ENCODE results near the gene HIRIP3. TPM values are rescaled to one million over a fixed set of nuclear protein-coding genes. Genes with fewer than 3 reads are reported as not detected.
A peak's percentile ranks its signal among the peaks of the same experiment; 100 is the strongest.

Gene HIRIP3
- total and polyA plus RNA-seq, 2 of the 13 experiments (the other 11 are each of a cell fraction or from before 2014, with no cell fraction given), result 12.6 to 17.2 TPM

DNA sequence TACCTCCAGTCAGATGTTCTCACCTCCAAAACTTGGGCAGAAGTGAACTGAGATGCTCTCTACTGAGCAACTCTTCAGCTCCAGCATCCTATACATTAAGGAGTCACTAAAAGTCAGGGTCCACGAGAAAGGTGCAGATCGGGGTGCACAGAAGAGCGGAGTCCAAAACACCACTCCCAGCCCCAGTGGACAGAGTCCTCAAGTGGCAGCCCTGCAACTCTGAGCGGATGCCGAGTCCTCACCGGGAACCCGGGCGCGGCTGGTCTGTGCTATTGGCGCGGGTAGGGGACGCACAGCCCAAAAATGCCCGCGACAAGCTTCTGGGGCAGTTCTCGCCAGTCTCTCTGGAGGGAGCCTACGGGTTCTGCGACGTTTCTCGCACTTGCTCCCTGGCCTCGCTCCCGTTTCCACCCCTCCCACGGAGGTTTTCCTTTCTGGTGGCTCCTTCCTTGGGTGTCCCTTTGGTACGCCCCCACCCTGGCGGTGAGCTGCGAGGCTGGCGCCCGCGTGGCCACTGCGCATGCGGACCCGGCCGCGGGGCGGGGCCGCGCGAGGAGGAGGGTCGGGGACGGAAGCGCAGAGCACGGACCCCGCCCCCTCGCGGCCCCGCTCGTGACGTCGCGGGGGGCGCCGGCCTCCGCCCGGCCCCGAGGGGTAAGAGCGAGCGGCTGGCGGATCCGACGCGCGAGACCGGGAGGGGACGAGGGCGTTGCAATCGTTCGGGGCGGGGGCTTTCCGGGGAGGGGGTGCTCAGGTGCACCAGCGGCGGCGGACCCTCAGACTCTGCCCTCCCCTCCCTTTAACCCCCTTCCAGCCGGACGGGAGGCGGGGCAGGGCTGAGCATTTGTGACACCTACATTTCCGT, 33.7 kb downstream of the HIRIP3 start, which contains the start of gene TMEM219 (continued):
- TF ChIP-seq, protein P1, sequence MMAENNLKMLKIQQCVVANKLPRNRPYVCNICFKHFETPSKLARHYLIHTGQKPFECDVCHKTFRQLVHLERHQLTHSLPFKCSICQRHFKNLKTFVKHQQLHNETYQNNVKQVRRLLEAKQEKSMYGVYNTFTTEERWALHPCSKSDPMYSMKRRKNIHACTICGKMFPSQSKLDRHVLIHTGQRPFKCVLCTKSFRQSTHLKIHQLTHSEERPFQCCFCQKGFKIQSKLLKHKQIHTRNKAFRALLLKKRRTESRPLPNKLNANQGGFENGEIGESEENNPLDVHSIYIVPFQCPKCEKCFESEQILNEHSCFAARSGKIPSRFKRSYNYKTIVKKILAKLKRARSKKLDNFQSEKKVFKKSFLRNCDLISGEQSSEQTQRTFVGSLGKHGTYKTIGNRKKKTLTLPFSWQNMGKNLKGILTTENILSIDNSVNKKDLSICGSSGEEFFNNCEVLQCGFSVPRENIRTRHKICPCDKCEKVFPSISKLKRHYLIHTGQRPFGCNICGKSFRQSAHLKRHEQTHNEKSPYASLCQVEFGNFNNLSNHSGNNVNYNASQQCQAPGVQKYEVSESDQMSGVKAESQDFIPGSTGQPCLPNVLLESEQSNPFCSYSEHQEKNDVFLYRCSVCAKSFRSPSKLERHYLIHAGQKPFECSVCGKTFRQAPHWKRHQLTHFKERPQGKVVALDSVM (CRISPR knock-in tag; IDR thresholded peaks at IDR 0.05), result peak; percentile 43; the same call in 1 of the 2 replicates
- TF ChIP-seq, protein P2, sequence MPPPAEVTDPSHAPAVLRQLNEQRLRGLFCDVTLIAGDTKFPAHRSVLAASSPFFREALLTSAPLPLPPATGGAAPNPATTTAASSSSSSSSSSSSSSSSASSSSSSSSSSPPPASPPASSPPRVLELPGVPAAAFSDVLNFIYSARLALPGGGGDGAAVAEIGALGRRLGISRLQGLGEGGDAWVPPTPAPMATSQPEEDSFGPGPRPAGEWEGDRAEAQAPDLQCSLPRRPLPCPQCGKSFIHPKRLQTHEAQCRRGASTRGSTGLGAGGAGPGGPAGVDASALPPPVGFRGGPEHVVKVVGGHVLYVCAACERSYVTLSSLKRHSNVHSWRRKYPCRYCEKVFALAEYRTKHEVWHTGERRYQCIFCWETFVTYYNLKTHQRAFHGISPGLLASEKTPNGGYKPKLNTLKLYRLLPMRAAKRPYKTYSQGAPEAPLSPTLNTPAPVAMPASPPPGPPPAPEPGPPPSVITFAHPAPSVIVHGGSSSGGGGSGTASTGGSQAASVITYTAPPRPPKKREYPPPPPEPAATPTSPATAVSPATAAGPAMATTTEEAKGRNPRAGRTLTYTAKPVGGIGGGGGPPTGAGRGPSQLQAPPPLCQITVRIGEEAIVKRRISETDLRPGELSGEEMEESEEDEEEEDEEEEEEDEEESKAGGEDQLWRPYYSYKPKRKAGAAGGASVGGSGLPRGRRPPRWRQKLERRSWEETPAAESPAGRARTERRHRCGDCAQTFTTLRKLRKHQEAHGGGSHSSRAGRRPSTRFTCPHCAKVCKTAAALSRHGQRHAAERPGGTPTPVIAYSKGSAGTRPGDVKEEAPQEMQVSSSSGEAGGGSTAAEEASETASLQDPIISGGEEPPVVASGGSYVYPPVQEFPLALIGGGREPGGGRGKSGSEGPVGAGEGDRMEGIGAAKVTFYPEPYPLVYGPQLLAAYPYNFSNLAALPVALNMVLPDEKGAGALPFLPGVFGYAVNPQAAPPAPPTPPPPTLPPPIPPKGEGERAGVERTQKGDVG (CRISPR knock-in tag; IDR thresholded peaks at IDR 0.05; ENCODE audit: borderline replicate concordance), result no peak
- TF ChIP-seq TARDBP (CRISPR knock-in tag; IDR thresholded peaks at IDR 0.05), result no peak; the same call in 1 of the 2 replicates
- peak; percentile 12; the same call in 1 of the 2 replicates for TF ChIP-seq AHR (CRISPR knock-in tag; IDR thresholded peaks at IDR 0.05)
- peak; percentile 5; the same call in 1 of the 2 replicates for TF ChIP-seq ZNF431 (CRISPR knock-in tag; IDR thresholded peaks at IDR 0.05; ENCODE audit: borderline replicate concordance, low read depth)
- 0 out of 2 replicates have a peak, but pooled peaks have one; percentile 24 for TF ChIP-seq ZNF572 (CRISPR knock-in tag; IDR thresholded peaks at IDR 0.05)
- TF ChIP-seq, protein P3, sequence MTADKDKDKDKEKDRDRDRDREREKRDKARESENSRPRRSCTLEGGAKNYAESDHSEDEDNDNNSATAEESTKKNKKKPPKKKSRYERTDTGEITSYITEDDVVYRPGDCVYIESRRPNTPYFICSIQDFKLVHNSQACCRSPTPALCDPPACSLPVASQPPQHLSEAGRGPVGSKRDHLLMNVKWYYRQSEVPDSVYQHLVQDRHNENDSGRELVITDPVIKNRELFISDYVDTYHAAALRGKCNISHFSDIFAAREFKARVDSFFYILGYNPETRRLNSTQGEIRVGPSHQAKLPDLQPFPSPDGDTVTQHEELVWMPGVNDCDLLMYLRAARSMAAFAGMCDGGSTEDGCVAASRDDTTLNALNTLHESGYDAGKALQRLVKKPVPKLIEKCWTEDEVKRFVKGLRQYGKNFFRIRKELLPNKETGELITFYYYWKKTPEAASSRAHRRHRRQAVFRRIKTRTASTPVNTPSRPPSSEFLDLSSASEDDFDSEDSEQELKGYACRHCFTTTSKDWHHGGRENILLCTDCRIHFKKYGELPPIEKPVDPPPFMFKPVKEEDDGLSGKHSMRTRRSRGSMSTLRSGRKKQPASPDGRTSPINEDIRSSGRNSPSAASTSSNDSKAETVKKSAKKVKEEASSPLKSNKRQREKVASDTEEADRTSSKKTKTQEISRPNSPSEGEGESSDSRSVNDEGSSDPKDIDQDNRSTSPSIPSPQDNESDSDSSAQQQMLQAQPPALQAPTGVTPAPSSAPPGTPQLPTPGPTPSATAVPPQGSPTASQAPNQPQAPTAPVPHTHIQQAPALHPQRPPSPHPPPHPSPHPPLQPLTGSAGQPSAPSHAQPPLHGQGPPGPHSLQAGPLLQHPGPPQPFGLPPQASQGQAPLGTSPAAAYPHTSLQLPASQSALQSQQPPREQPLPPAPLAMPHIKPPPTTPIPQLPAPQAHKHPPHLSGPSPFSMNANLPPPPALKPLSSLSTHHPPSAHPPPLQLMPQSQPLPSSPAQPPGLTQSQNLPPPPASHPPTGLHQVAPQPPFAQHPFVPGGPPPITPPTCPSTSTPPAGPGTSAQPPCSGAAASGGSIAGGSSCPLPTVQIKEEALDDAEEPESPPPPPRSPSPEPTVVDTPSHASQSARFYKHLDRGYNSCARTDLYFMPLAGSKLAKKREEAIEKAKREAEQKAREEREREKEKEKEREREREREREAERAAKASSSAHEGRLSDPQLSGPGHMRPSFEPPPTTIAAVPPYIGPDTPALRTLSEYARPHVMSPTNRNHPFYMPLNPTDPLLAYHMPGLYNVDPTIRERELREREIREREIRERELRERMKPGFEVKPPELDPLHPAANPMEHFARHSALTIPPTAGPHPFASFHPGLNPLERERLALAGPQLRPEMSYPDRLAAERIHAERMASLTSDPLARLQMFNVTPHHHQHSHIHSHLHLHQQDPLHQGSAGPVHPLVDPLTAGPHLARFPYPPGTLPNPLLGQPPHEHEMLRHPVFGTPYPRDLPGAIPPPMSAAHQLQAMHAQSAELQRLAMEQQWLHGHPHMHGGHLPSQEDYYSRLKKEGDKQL (CRISPR knock-in tag; IDR thresholded peaks at IDR 0.05; ENCODE audit: low read depth), result no peak
- TF ChIP-seq, protein P4, sequence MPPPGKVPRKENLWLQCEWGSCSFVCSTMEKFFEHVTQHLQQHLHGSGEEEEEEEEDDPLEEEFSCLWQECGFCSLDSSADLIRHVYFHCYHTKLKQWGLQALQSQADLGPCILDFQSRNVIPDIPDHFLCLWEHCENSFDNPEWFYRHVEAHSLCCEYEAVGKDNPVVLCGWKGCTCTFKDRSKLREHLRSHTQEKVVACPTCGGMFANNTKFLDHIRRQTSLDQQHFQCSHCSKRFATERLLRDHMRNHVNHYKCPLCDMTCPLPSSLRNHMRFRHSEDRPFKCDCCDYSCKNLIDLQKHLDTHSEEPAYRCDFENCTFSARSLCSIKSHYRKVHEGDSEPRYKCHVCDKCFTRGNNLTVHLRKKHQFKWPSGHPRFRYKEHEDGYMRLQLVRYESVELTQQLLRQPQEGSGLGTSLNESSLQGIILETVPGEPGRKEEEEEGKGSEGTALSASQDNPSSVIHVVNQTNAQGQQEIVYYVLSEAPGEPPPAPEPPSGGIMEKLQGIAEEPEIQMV (CRISPR knock-in tag; IDR thresholded peaks at IDR 0.05; ENCODE audit: low read depth), result 0 out of 2 replicates have a peak, but pooled peaks have one; percentile 1
- no peak for TF ChIP-seq NR2F6 (IDR thresholded peaks at IDR 0.05)
- TF ChIP-seq NR2F6 (CRISPR knock-in tag; IDR thresholded peaks at IDR 0.05), result no peak; the same call in 1 of the 2 replicates
- TF ChIP-seq NR1H2 (CRISPR knock-in tag; IDR thresholded peaks at IDR 0.05; ENCODE audit: borderline replicate concordance, low read depth), result no peak
- peak; percentile 80 for TF ChIP-seq REPIN1 (CRISPR knock-in tag; IDR thresholded peaks at IDR 0.05; ENCODE audit: borderline replicate concordance, low read depth)
- TF ChIP-seq ZNF136 (CRISPR knock-in tag; IDR thresholded peaks at IDR 0.05; ENCODE audit: low read depth), result no peak; the same call in 1 of the 2 replicates

Data from HepG2 (cell line).